Endothelial cell of umbilical vein (primary cell): ENCODE measurements around the gene PEX3. TPM values are rescaled to one million over a fixed set of nuclear protein-coding genes. Genes with fewer than 3 reads are reported as not detected.

Source experiments
- BruUV-seq: library from RNA; stranded (reverse); fragments of 400-500 nt; replicated peaks from 2 replicates; lab custom pipeline; 2021; lab: Mats Ljungman, UMichigan
- CTCF ChIA-PET: fragments of 300-600, 350-600 bp; sonication (Branson Sonifier 250); formaldehyde crosslinking; loops from one replicate; lab custom pipeline; 2021; ENCODE audit warnings: antibody characterized with exemption, inconsistent platforms; lab: Charles Lee
- POLR2A ChIA-PET: fragments of 300-600, 350-600 bp; sonication (Branson Sonifier 250); formaldehyde crosslinking; loops from one replicate; lab custom pipeline; 2021; ENCODE audit warnings: antibody characterized with exemption, inconsistent platforms; lab: Charles Lee
- DNase-seq: peaks from one replicate; pipeline ENCODE4 v3.0.0-alpha.2; 2011; ENCODE audit warnings: low read depth, low spot score
- FAIRE-seq: peaks from 2 replicates; lab custom pipeline; 2011; peaks lifted over from hg19 to GRCh38; lab: Jason Lieb, UNC
- H2AFZ ChIP-seq: 2 replicates; pipeline ENCODE4 v1.6.0; 2012; ENCODE audit warnings: low read depth, low read length, control low read depth, inconsistent platforms
- H3K27ac ChIP-seq: 2 replicates; pipeline ENCODE4 v1.5.1; 2011; ENCODE audit warnings: low read depth, mild to moderate bottlenecking, control low read depth, low read length, moderate library complexity; ENCODE audit not compliant: insufficient read depth
- H3K27me3 ChIP-seq, 2 experiments: 2 replicates each; pipeline versions ENCODE4 v1.6.0 to v1.6.1; 2011; ENCODE audit warnings: low read length in 2 of 2, mixed read lengths in 1 of 2; ENCODE audit not compliant: control insufficient read depth in 2 of 2, insufficient read depth in 2 of 2
- H3K36me3 ChIP-seq, 2 experiments: 2 replicates in 1 of 2; 3 replicates in 1 of 2; pipeline ENCODE4 v1.5.1; 2011; ENCODE audit warnings: low read length in 2 of 2, mild to moderate bottlenecking in 1 of 2, moderate library complexity in 1 of 2; ENCODE audit not compliant: control insufficient read depth in 2 of 2, insufficient read depth in 2 of 2; ENCODE audit errors: extremely low read depth in 1 of 2
- H3K4me1 ChIP-seq: 3 replicates; pipeline ENCODE4 v1.5.1; 2011; ENCODE audit warnings: mild to moderate bottlenecking, low read length; ENCODE audit not compliant: control insufficient read depth, insufficient read depth; ENCODE audit errors: extremely low read depth
- H3K4me2 ChIP-seq: 2 replicates; pipeline ENCODE4 v1.6.1; 2011; ENCODE audit warnings: low read length, control low read depth, mixed read lengths; ENCODE audit not compliant: insufficient read depth
- H3K4me3 ChIP-seq, 3 experiments: fragments of 200-600 bp in 1 of 3; sonication (generic), shearing (Covaris generic) in 1 of 3; replicated peaks in 1 of 3; 2 replicates each; pipeline ENCODE4 v1.5.1; 2011 to 2016; ENCODE audit warnings: control low read depth in 3 of 3, low read length in 3 of 3, mild to moderate bottlenecking in 2 of 3, inconsistent platforms in 1 of 3, low read depth in 1 of 3, moderate library complexity in 1 of 3; ENCODE audit not compliant: insufficient read depth in 1 of 3
- H3K79me2 ChIP-seq: 2 replicates; pipeline ENCODE4 v1.6.0; 2012; ENCODE audit warnings: low read length, inconsistent platforms; ENCODE audit not compliant: control insufficient read depth, insufficient read depth
- H3K9ac ChIP-seq: replicated peaks from 2 replicates; pipeline ENCODE3; 2011; ENCODE audit warnings: low read length, control low read depth; ENCODE audit not compliant: insufficient read depth; ENCODE audit errors: extremely low read depth
- H3K9me1 ChIP-seq: replicated peaks from 3 replicates; pipeline ENCODE4 v1.6.0; 2011; ENCODE audit warnings: mild to moderate bottlenecking, low read length; ENCODE audit not compliant: control insufficient read depth, insufficient read depth; ENCODE audit errors: extremely low read depth
- H3K9me3 ChIP-seq: replicated peaks from 2 replicates; pipeline ENCODE4 v1.5.1; 2012; ENCODE audit warnings: low read length, inconsistent platforms; ENCODE audit not compliant: control insufficient read depth, insufficient read depth
- H4K20me1 ChIP-seq: replicated peaks from 2 replicates; pipeline ENCODE3; 2011; ENCODE audit warnings: mild to moderate bottlenecking, low read length; ENCODE audit not compliant: control insufficient read depth, insufficient read depth; ENCODE audit errors: extremely low read depth
- CTCF ChIP-seq, 2 donors: IDR thresholded peaks; 1 replicate in 1 of 2; 2 replicates in 1 of 2; pipeline ENCODE4 v1.5.1; 2011; ENCODE audit warnings: low read length in 2 of 2, mild to moderate bottlenecking in 2 of 2, moderate library complexity in 2 of 2, control low read depth in 1 of 2, inconsistent platforms in 1 of 2, low read depth in 1 of 2; ENCODE audit not compliant: insufficient read depth in 1 of 2; ENCODE audit errors: extremely low read depth in 1 of 2
- EZH2 ChIP-seq: IDR thresholded peaks from 2 replicates; pipeline ENCODE4 v1.6.1; 2012; ENCODE audit warnings: borderline replicate concordance, low read depth, mild to moderate bottlenecking, moderate library complexity, low read length, inconsistent platforms; ENCODE audit not compliant: severe bottlenecking
- FOS ChIP-seq: IDR thresholded peaks from 2 replicates; pipeline ENCODE4 v1.6.1; 2011; ENCODE audit warnings: mild to moderate bottlenecking, low read length, moderate library complexity, borderline replicate concordance; ENCODE audit not compliant: insufficient read depth
- GATA2 ChIP-seq: IDR thresholded peaks from 2 replicates; pipeline ENCODE4 v1.7.0; 2011; ENCODE audit warnings: low read depth, mild to moderate bottlenecking, moderate library complexity, mixed read lengths, low read length; ENCODE audit not compliant: insufficient read length, insufficient read depth
- JUN ChIP-seq: IDR thresholded peaks from 2 replicates; pipeline ENCODE4 v1.6.1; 2011; ENCODE audit warnings: borderline replicate concordance, low read depth; ENCODE audit not compliant: insufficient read length, insufficient read depth
- MAX ChIP-seq: IDR thresholded peaks from 2 replicates; pipeline ENCODE4 v1.6.1; 2011; ENCODE audit not compliant: insufficient read depth, insufficient read length
- MYC ChIP-seq: IDR thresholded peaks from one replicate; pipeline ENCODE4 v1.6.1; 2011; ENCODE audit warnings: mild to moderate bottlenecking, low read depth, low read length
- POLR2A ChIP-seq: IDR thresholded peaks from 2 replicates; pipeline ENCODE4 v1.6.1; 2012; ENCODE audit warnings: low read depth, mild to moderate bottlenecking, control low read depth, low read length
- POLR2AphosphoS5 ChIP-seq: IDR thresholded peaks from 2 replicates; pipeline ENCODE4 v1.6.1; 2012; ENCODE audit warnings: low read depth, mild to moderate bottlenecking, control low read depth, low read length, moderate library complexity; ENCODE audit not compliant: insufficient read depth
- dilution Hi-C: fragments of 300-500 bp; cut with MboI; formaldehyde crosslinking; loops from one replicate; pipeline ENCODE4 v1.15.0; 2019; ENCODE audit warnings: low sequenced_read_pairs; ENCODE audit not compliant: extremely low pct_ligation_motif_present
- intact Hi-C: fragments of 100-400 bp; cut with micrococcal nuclease; formaldehyde crosslinking; loops from one replicate; pipeline ENCODE4 v1.10.0; 2022
- polyA plus RNA-seq, 4 experiments: library from polyadenylated mRNA; depleted of rRNA in 3 of 4; stranded (reverse) in 3 of 4; unstranded in 1 of 4; fragments of >200 nt; gene quantifications; 2 replicates each; pipeline versions ENCODE4 v1.2.1 to v1.2.3, GENCODE V29; 2011 to 2012; ENCODE audit warnings: missing spikeins in 1 of 4
- total RNA-seq: library from RNA; stranded (reverse); gene quantifications from 2 replicates; pipeline ENCODE4 v1.2.3, GENCODE V29; 2021

The PEX3 gene
- total and polyA plus RNA-seq, 2 donors (not counting 3 experiments of a cell fraction or from before 2014, with no cell fraction given) = 8.7 to 21.7 TPM

- TF ChIP-seq POLR2AphosphoS5 (no peak), MAX (no peak), JUN (no peak), FOS (no peak), POLR2A (no peak), EZH2 (no peak), MYC (no peak), GATA2 (no peak), CTCF (IDR thresholded peaks at IDR 0.05; ENCODE audit: extremely low read depth in 1 of 2, insufficient read depth in 1 of 2, low read depth in 1 of 2, low read length in 2 of 2) (no peak)
- CTCF ChIA-PET = interaction anchor here (1.0 to 1.7 kb wide), 3 partner anchors 19 to 478 kb away, joined by 3 to 8 read pairs (median 3); no protein-coding TSS in a partner anchor
- H3K4me2 ChIP-seq = no peak overlapping the region
- peaks cover 2% of the 10 kb centered on the region for H3K79me2 ChIP-seq
- intact Hi-C loops (no loop called here), dilution Hi-C loops (no loop called here)
- POLR2A ChIA-PET = no interaction called here
- H3K36me3 ChIP-seq = no peaks in the 10 kb centered on the region
- peaks cover 5 to 10% of the 10 kb centered on the region in 2 experiments for H3K27me3 ChIP-seq
- no peak overlapping the region for H3K27ac ChIP-seq
- H3K9ac ChIP-seq = no peak overlapping the region
- H3K4me1 ChIP-seq = no peaks in the 10 kb centered on the region
- no peak for FAIRE-seq
- H3K9me3 ChIP-seq = no peaks in the 10 kb centered on the region
- no peaks in the 10 kb centered on the region for H4K20me1 ChIP-seq
- no peak for DNase-seq
- H3K4me3 ChIP-seq = no peak overlapping the region
- no peaks in the 10 kb centered on the region for H3K9me1 ChIP-seq
- BruUV-seq = no TSS peak
- H2AFZ ChIP-seq = no peak overlapping the region
Observed at GRCh38 chr6:143535189-143535614, 84.6 kb downstream of the PEX3 start.
